ENCODE measurements around the gene OPN1LW. TPM values are rescaled to one million over a fixed set of nuclear protein-coding genes. Genes with fewer than 3 reads are reported as not detected.

Gene OPN1LW
- total and polyA plus RNA-seq, 2 donors (not counting 3 experiments of a cell fraction or from before 2014, with no cell fraction given), result not detected

GRCh38 chrX:154097003-154097588 lies 46.9 kb upstream of the OPN1LW start:
- no peak for TF ChIP-seq EZH2 (IDR thresholded peaks at IDR 0.05; ENCODE audit: borderline replicate concordance, low read depth, low read length, severe bottlenecking)
- TF ChIP-seq MAX (IDR thresholded peaks at IDR 0.05; ENCODE audit: insufficient read depth, insufficient read length), result no peak
- no peak for TF ChIP-seq CTCF (IDR thresholded peaks at IDR 0.05; ENCODE audit: extremely low read depth in 1 of 2, insufficient read depth in 1 of 2, low read depth in 1 of 2, low read length in 2 of 2)
- peak; percentile 30 for TF ChIP-seq POLR2A (IDR thresholded peaks at IDR 0.05; ENCODE audit: low read depth, low read length)
- Histone ChIP-seq H3K4me3 (replicated peaks in 1 of 3; ENCODE audit: insufficient read depth in 1 of 3, low read depth in 1 of 3, low read length in 3 of 3) (peak overlapping the region; percentile 71 to 76 (median 74)), H3K9ac (replicated peaks; ENCODE audit: extremely low read depth, insufficient read depth, low read length) (peak overlapping the region; percentile 62), H3K9me3 (replicated peaks; ENCODE audit: control insufficient read depth, insufficient read depth, low read length) (no peaks in the 10 kb centered on the region), H3K27me3 (ENCODE audit: control insufficient read depth in 2 of 2, insufficient read depth in 2 of 2, low read length in 2 of 2) (peaks cover 0 to 3% of the 10 kb centered on the region in 2 experiments), H3K36me3 (ENCODE audit: control insufficient read depth in 2 of 2, extremely low read depth in 1 of 2, insufficient read depth in 2 of 2, low read length in 2 of 2) (no peaks in the 10 kb centered on the region), H3K4me2 (ENCODE audit: insufficient read depth, low read length) (peak overlapping the region; percentile 88), H3K9me1 (replicated peaks; ENCODE audit: control insufficient read depth, extremely low read depth, insufficient read depth, low read length) (no peaks in the 10 kb centered on the region), H4K20me1 (replicated peaks; ENCODE audit: control insufficient read depth, extremely low read depth, insufficient read depth, low read length) (peaks cover 3% of the 10 kb centered on the region), H3K27ac (ENCODE audit: insufficient read depth, low read depth, low read length) (peak overlapping the region; percentile 45), H3K4me1 (ENCODE audit: control insufficient read depth, extremely low read depth, insufficient read depth, low read length) (peaks cover 24% of the 10 kb centered on the region), H3K79me2 (ENCODE audit: control insufficient read depth, insufficient read depth, low read length) (peaks cover 46% of the 10 kb centered on the region), H2AFZ (ENCODE audit: low read depth, low read length) (no peak overlapping the region)
- BruUV-seq (replicated peaks), result no TSS peak
- POLR2A ChIA-PET, result no interaction called here
- FAIRE-seq (no peak), DNase-seq (ENCODE audit: low read depth, low spot score) (peak; percentile 71)
- intact Hi-C loops (cut with micrococcal nuclease), result loop anchor here (1.0 to 2.0 kb wide), 4 partner anchors 39 to 126 kb away; partner anchors contain the start of gene HCFC1
- dilution Hi-C loops (cut with MboI; ENCODE audit: extremely low pct_ligation_motif_present, low sequenced_read_pairs), result no loop called here
- CTCF ChIA-PET, result interaction anchor here (1.5 kb wide), 1 partner anchor 84 kb away, joined by 6 read pairs; no protein-coding TSS in a partner anchor

Measured in endothelial cell of umbilical vein (primary cell).